Skin epidermis (tissue), 12 donors: ENCODE results near the gene TANK.
"Not testable (repeated sequence)": the region's sequence is repeated elsewhere in the genome, so short reads cannot be mapped to it uniquely, and the experiment has no call there.

ENCODE experiments used
- H3K27ac ChIP-seq, 21 experiments: fragments of 200-600 bp; sonication (generic) in 11 of 21; one replicate each; pipeline ENCODE4 v1.5.0; 2020; ENCODE audit warnings: mild to moderate bottlenecking in 3 of 21, inconsistent platforms in 2 of 21, moderate library complexity in 2 of 21
- H3K4me3 ChIP-seq, 7 experiments: fragments of 200-600 bp; sonication (generic) in 2 of 7; one replicate each; pipeline ENCODE4 v1.5.0; 2020; ENCODE audit warnings: inconsistent platforms in 2 of 7, mild to moderate bottlenecking in 2 of 7, moderate library complexity in 1 of 7

TANK gene

GRCh38 chr2:161131804-161132203, 28.4 kb upstream of the TANK start:
- no peak overlapping the region for H3K4me3 ChIP-seq
- no peak overlapping the region for H3K27ac ChIP-seq

- not testable (repeated sequence) for H3K27ac ChIP-seq, H3K4me3 ChIP-seq
These were observed 27.8 kb upstream of the TANK start for GRCh38 chr2:161132384-161132783.

- no peak overlapping the region for H3K27ac ChIP-seq
- H3K4me3 ChIP-seq = no peak overlapping the region
These were observed 26.9 kb upstream of the TANK start for GRCh38 chr2:161133366-161133765.

GRCh38 chr2:161134547-161135518, 25.4 kb upstream of the TANK start:
- Histone ChIP-seq H3K4me3 (no peak overlapping the region), H3K27ac (peak overlapping the region in 11 of 21 experiments; percentile 37 to 93 (median 67))

GRCh38 chr2:161135951-161136593, 24.2 kb upstream of the TANK start:
- H3K4me3 ChIP-seq = peak overlapping the region in 1 of 7 experiments; percentile 34
- peak overlapping the region in 20 of 21 experiments; percentile 47 to 93 (median 74) for H3K27ac ChIP-seq

- Histone ChIP-seq H3K27ac (peak overlapping the region in 19 of 21 experiments; percentile 47 to 93 (median 75)), H3K4me3 (peak overlapping the region in 6 of 7 experiments; percentile 15 to 34 (median 24))
These were observed 23.4 kb upstream of the TANK start for GRCh38 chr2:161136696-161137324.

GRCh38 chr2:161138429-161138828, 21.8 kb upstream of the TANK start:
- H3K4me3 ChIP-seq = peak overlapping the region in 6 of 7 experiments; percentile 6 to 34 (median 24)
- peak overlapping the region in 11 of 21 experiments; percentile 3 to 93 (median 69) for H3K27ac ChIP-seq

- peak overlapping the region in 5 of 7 experiments; percentile 17 to 34 (median 25) for H3K4me3 ChIP-seq
- H3K27ac ChIP-seq = peak overlapping the region in 12 of 21 experiments; percentile 2 to 93 (median 40)
These were observed 20.9 kb upstream of the TANK start for GRCh38 chr2:161139098-161139987.

GRCh38 chr2:161141033-161141432, 19.2 kb upstream of the TANK start:
- no peak overlapping the region for H3K4me3 ChIP-seq
- H3K27ac ChIP-seq = peak overlapping the region in 1 of 21 experiments; percentile 93

- Histone ChIP-seq H3K4me3 (no peak overlapping the region), H3K27ac (no peak overlapping the region)
These were observed 13.9 kb upstream of the TANK start for GRCh38 chr2:161146209-161146775.

GRCh38 chr2:161146996-161147395, 13.2 kb upstream of the TANK start:
- Histone ChIP-seq H3K4me3 (no peak overlapping the region), H3K27ac (no peak overlapping the region)

GRCh38 chr2:161147856-161148255, 12.4 kb upstream of the TANK start:
- no peak overlapping the region for H3K27ac ChIP-seq
- no peak overlapping the region for H3K4me3 ChIP-seq

- H3K4me3 ChIP-seq = no peak overlapping the region
- H3K27ac ChIP-seq = no peak overlapping the region
These were observed 9.5 kb upstream of the TANK start for GRCh38 chr2:161150704-161151103.

- H3K27ac ChIP-seq = no peak overlapping the region
These were observed 7.9 kb upstream of the TANK start for GRCh38 chr2:161152302-161152701.

GRCh38 chr2:161158882-161159281, 1.3 kb upstream of the TANK start:
- H3K4me3 ChIP-seq = no peak overlapping the region
- no peak overlapping the region for H3K27ac ChIP-seq

More at GRCh38 chr2:161152302-161152701, 7.9 kb upstream of the TANK start:
- no peak overlapping the region for H3K4me3 ChIP-seq

GRCh38 chr2:161159456-161160225, 587 bp upstream of the TANK start:
- Histone ChIP-seq H3K27ac (peak overlapping the region in 19 of 21 experiments; percentile 91 to 99 (median 98)), H3K4me3 (peak overlapping the region; percentile 70 to 94 (median 74))

GRCh38 chr2:161161074-161161706, 962 bp downstream of the TANK start:
- Histone ChIP-seq H3K27ac (peak overlapping the region; percentile 90 to 99 (median 98)), H3K4me3 (peak overlapping the region; percentile 70 to 94 (median 74))
